IMR-90 (cell line): Measurements from ENCODE around the gene OR51A2. TPM values are rescaled to one million over a fixed set of nuclear protein-coding genes. Genes with fewer than 3 reads are reported as not detected.

Source experiments
- ATAC-seq: fragments of 200-7000 bp; cut with Tn5 transposase; 2 replicates; pipeline ENCODE4 v1.9.1; 2020; ENCODE audit warnings: low read depth, mild to moderate bottlenecking, moderate library complexity
- BruUV-seq: library from RNA; stranded (reverse); fragments of 400-500 nt; replicated peaks from 2 replicates; lab custom pipeline; 2021; lab: Mats Ljungman, UMichigan
- CTCF ChIA-PET: fragments of 300-600 bp; formaldehyde crosslinking; extraction: SDS; loops from one replicate; lab custom pipeline; 2021; ENCODE audit warnings: antibody characterized with exemption; lab: Yijun Ruan, JAX
- POLR2A ChIA-PET: fragments of 300-600 bp; sonication (Branson Sonifier 250); formaldehyde crosslinking; loops from one replicate; lab custom pipeline; 2022; ENCODE audit warnings: antibody characterized with exemption; ENCODE audit not compliant: unreplicated experiment; lab: Charles Lee
- DNase-seq: peaks from one replicate; pipeline ENCODE4 v3.0.0; 2013
- H2AFZ ChIP-seq: replicated peaks from 2 replicates; pipeline ENCODE3; 2013; ENCODE audit warnings: low read length, mild to moderate bottlenecking; ENCODE audit not compliant: poor library complexity
- H2AK5ac ChIP-seq: 2 replicates; pipeline ENCODE4 v1.6.1; 2013; ENCODE audit warnings: low read depth, low read length, inconsistent platforms
- H2AK9ac ChIP-seq: replicated peaks from 2 replicates; pipeline ENCODE3; 2013; ENCODE audit warnings: mild to moderate bottlenecking, low read depth, low read length, moderate library complexity; ENCODE audit not compliant: poor library complexity
- H2BK120ac ChIP-seq: 2 replicates; pipeline ENCODE4 v1.6.1; 2013; ENCODE audit warnings: low read depth, low read length, inconsistent platforms
- H2BK15ac ChIP-seq: 3 replicates; pipeline ENCODE4 v1.6.1; 2013; ENCODE audit warnings: low read depth, low read length, inconsistent platforms
- H2BK20ac ChIP-seq: 2 replicates; pipeline ENCODE4 v1.6.1; 2013; ENCODE audit warnings: low read depth, mild to moderate bottlenecking, inconsistent platforms, low read length, moderate library complexity
- H2BK5ac ChIP-seq: 2 replicates; pipeline ENCODE4 v1.6.1; 2013; ENCODE audit warnings: mild to moderate bottlenecking, low read depth, low read length, inconsistent platforms; ENCODE audit not compliant: poor library complexity, severe bottlenecking
- H3K14ac ChIP-seq: replicated peaks from 2 replicates; pipeline ENCODE4 v1.6.1; 2013; ENCODE audit warnings: low read depth, low read length, inconsistent platforms
- H3K18ac ChIP-seq: 2 replicates; pipeline ENCODE4 v1.6.1; 2013; ENCODE audit warnings: low read depth, low read length, control low read depth
- H3K23ac ChIP-seq: 2 replicates; pipeline ENCODE4 v1.6.1; 2013; ENCODE audit warnings: low read depth, low read length, inconsistent platforms
- H3K27ac ChIP-seq: 2 replicates; pipeline ENCODE4 v1.5.1; 2013; ENCODE audit warnings: mild to moderate bottlenecking, control low read depth, low read length; ENCODE audit not compliant: insufficient read depth
- H3K27me3 ChIP-seq: 2 replicates; pipeline ENCODE4 v1.6.1; 2013; ENCODE audit warnings: low read length; ENCODE audit not compliant: control insufficient read depth, insufficient read depth
- H3K36me3 ChIP-seq: 2 replicates; pipeline ENCODE4 v1.6.1; 2013; ENCODE audit warnings: low read length, mixed read lengths; ENCODE audit not compliant: control insufficient read depth, insufficient read depth
- H3K4ac ChIP-seq: 2 replicates; pipeline ENCODE4 v1.6.1; 2013; ENCODE audit warnings: low read depth, low read length, inconsistent platforms
- H3K4me1 ChIP-seq: 2 replicates; pipeline ENCODE4 v1.6.1; 2013; ENCODE audit warnings: low read length, mixed read lengths; ENCODE audit not compliant: control insufficient read depth, insufficient read depth
- H3K4me2 ChIP-seq: 2 replicates; pipeline ENCODE4 v1.6.1; 2013; ENCODE audit warnings: low read depth, mild to moderate bottlenecking, control low read depth, low read length, moderate library complexity
- H3K4me3 ChIP-seq: 2 replicates; pipeline ENCODE4 v1.5.1; 2013; ENCODE audit warnings: low read depth, mild to moderate bottlenecking, control low read depth, low read length, moderate library complexity; ENCODE audit not compliant: insufficient read depth
- H3K56ac ChIP-seq: 2 replicates; pipeline ENCODE4 v1.6.1; 2013; ENCODE audit warnings: low read length, inconsistent platforms; ENCODE audit not compliant: insufficient read depth; ENCODE audit errors: extremely low read depth
- H3K79me1 ChIP-seq, 2 experiments: 2 replicates each; pipeline ENCODE4 v1.6.1; 2013; ENCODE audit warnings: low read length in 2 of 2, inconsistent platforms in 1 of 2, low read depth in 1 of 2
- H3K9ac ChIP-seq: 2 replicates; pipeline ENCODE4 v1.6.1; 2013; ENCODE audit warnings: low read depth, low read length, control low read depth
- H3K9me1 ChIP-seq: 2 replicates; pipeline ENCODE4 v1.6.1; 2013; ENCODE audit warnings: low read length, inconsistent platforms; ENCODE audit not compliant: insufficient read depth
- H3K9me3 ChIP-seq: 2 replicates; pipeline ENCODE4 v1.6.1; 2013; ENCODE audit warnings: low read length; ENCODE audit not compliant: control insufficient read depth, insufficient read depth
- H4K20me1 ChIP-seq: 2 replicates; pipeline ENCODE4 v1.6.1; 2013; ENCODE audit warnings: low read length, inconsistent platforms; ENCODE audit not compliant: insufficient read depth
- H4K5ac ChIP-seq: 2 replicates; pipeline ENCODE4 v1.6.1; 2013; ENCODE audit warnings: mild to moderate bottlenecking, low read depth, low read length, control low read depth
- H4K8ac ChIP-seq, 2 experiments: 2 replicates each; pipeline ENCODE4 v1.6.1; 2013; ENCODE audit warnings: low read depth in 2 of 2, low read length in 2 of 2, control low read depth in 1 of 2, inconsistent platforms in 1 of 2
- H4K91ac ChIP-seq: 2 replicates; pipeline ENCODE4 v1.6.1; 2013; ENCODE audit warnings: low read depth, low read length, inconsistent platforms; ENCODE audit not compliant: insufficient read depth
- BHLHE40 ChIP-seq: fragments of 150-350 bp; IDR thresholded peaks from 2 replicates; pipeline ENCODE4 v1.6.1; 2016; ENCODE audit warnings: mild to moderate bottlenecking, low read depth, low read length
- CEBPB ChIP-seq: IDR thresholded peaks from 2 replicates; pipeline ENCODE4 v1.6.1; 2012; ENCODE audit warnings: low read depth, low read length, improper control_type of control experiment
- CHD1 ChIP-seq: IDR thresholded peaks from 2 replicates; pipeline ENCODE4 v1.6.1; 2012; ENCODE audit warnings: low read depth, low read length, improper control_type of control experiment
- CTCF ChIP-seq: conservative IDR thresholded peaks from 2 replicates; pipeline ENCODE4 v1.5.1; 2012; ENCODE audit warnings: mild to moderate bottlenecking, low read depth, low read length, improper control_type of control experiment
- ELK1 ChIP-seq: fragments of 150-350 bp; IDR thresholded peaks from 2 replicates; pipeline ENCODE4 v1.6.1; 2016; ENCODE audit warnings: low read depth, mild to moderate bottlenecking, low read length, moderate library complexity, borderline replicate concordance
- FOS ChIP-seq: fragments of 150-350 bp; IDR thresholded peaks from 2 replicates; pipeline ENCODE4 v1.6.1; 2016; ENCODE audit warnings: low read depth, low read length
- MAFK ChIP-seq: IDR thresholded peaks from 2 replicates; pipeline ENCODE4 v1.6.1; 2012; ENCODE audit warnings: low read depth, low read length, improper control_type of control experiment
- MAZ ChIP-seq: IDR thresholded peaks from 2 replicates; pipeline ENCODE4 v1.6.1; 2012; ENCODE audit warnings: low read depth, mild to moderate bottlenecking, low read length, improper control_type of control experiment, moderate library complexity, borderline replicate concordance
- MXI1 ChIP-seq: IDR thresholded peaks from 2 replicates; pipeline ENCODE4 v1.6.1; 2012; ENCODE audit warnings: low read depth, mild to moderate bottlenecking, low read length, moderate library complexity, borderline replicate concordance
- NFE2L2 ChIP-seq: fragments of 150-350 bp; IDR thresholded peaks from 2 replicates; pipeline ENCODE4 v1.6.1; 2016; ENCODE audit warnings: low read depth, mild to moderate bottlenecking, low read length
- POLR2A ChIP-seq: IDR thresholded peaks from 2 replicates; pipeline ENCODE4 v1.6.1; 2012; ENCODE audit warnings: mild to moderate bottlenecking, low read depth, low read length
- RAD21 ChIP-seq: IDR thresholded peaks from 2 replicates; pipeline ENCODE4 v1.6.1; 2012; ENCODE audit warnings: low read length, improper control_type of control experiment
- RCOR1 ChIP-seq: IDR thresholded peaks from 2 replicates; pipeline ENCODE4 v1.6.1; 2012; ENCODE audit warnings: mild to moderate bottlenecking, low read length, improper control_type of control experiment; ENCODE audit not compliant: insufficient replicate concordance
- RFX5 ChIP-seq: IDR thresholded peaks from 2 replicates; pipeline ENCODE4 v1.8.0; 2012; ENCODE audit warnings: low read depth, mild to moderate bottlenecking, low read length, moderate library complexity
- SMC3 ChIP-seq: fragments of 150-350 bp; IDR thresholded peaks from 2 replicates; pipeline ENCODE4 v1.6.1; 2016; ENCODE audit warnings: low read depth, mild to moderate bottlenecking, antibody characterized with exemption, low read length, moderate library complexity
- USF2 ChIP-seq: fragments of 150-350 bp; IDR thresholded peaks from 2 replicates; pipeline ENCODE4 v1.6.1; 2017; ENCODE audit warnings: mild to moderate bottlenecking, antibody characterized with exemption, low read length, low read depth
- dilution Hi-C: fragments of 300-500 bp; cut with HindIII; formaldehyde crosslinking; loops from one replicate; pipeline ENCODE4 v1.14.3; 2018; ENCODE audit warnings: low sequenced_read_pairs; ENCODE audit not compliant: unreplicated experiment
- in situ Hi-C: fragments of 300-500 bp; cut with MboI; formaldehyde crosslinking; loops from 3 replicates; pipeline ENCODE4 v1.14.3; 2019; ENCODE audit warnings: low sequenced_read_pairs, inconsistent platforms, mixed read lengths
- intact Hi-C: fragments of 100-400 bp; cut with micrococcal nuclease; formaldehyde crosslinking; loops from 2 replicates; pipeline ENCODE4 v1.10.0; 2022
- polyA plus RNA-seq, 3 experiments: library from polyadenylated mRNA; depleted of rRNA; stranded (reverse); fragments of >200 nt; gene quantifications; 2 replicates each; pipeline ENCODE4 v1.2.3, GENCODE V29; 2012; ENCODE audit warnings: low replicate concordance in 1 of 3
- total RNA-seq: library from RNA; depleted of rRNA; stranded (reverse); fragments of >200 nt; gene quantifications from 2 replicates; pipeline ENCODE4 v1.2.3, GENCODE V29; 2012

Gene OR51A2
- total and polyA plus RNA-seq, 2 of the 4 experiments (the other 2 are of a cell fraction), result not detected

GRCh38 chr11:4916581-4916980, 38.9 kb downstream of the OR51A2 start:
- Histone ChIP-seq H3K4me2 (no peak overlapping the region), H3K27me3 (peaks cover 3% of the 10 kb centered on the region; the same call in 1 of the 2 replicates), H3K56ac (no peak overlapping the region), H2BK120ac (no peak overlapping the region), H3K14ac (no peak overlapping the region), H4K91ac (no peak overlapping the region), H3K23ac (no peak overlapping the region), H2AK5ac (no peak overlapping the region), H2BK5ac (no peak overlapping the region), H3K27ac (no peak overlapping the region), H4K20me1 (no peaks in the 10 kb centered on the region), H4K8ac (no peak overlapping the region), H2BK20ac (no peak overlapping the region), H3K18ac (no peak overlapping the region), H3K4me3 (no peak overlapping the region), H2AK9ac (no peak overlapping the region), H3K36me3 (no peaks in the 10 kb centered on the region), H2BK15ac (no peak overlapping the region), H3K9me3 (no peaks in the 10 kb centered on the region), H3K9me1 (no peaks in the 10 kb centered on the region), H2AFZ (no peak overlapping the region), H3K9ac (no peak overlapping the region), H3K79me1 (no peaks in the 10 kb centered on the region), H3K4ac (no peak overlapping the region), H3K4me1 (no peaks in the 10 kb centered on the region), H4K5ac (no peak overlapping the region)
- DNase-seq (no peak), ATAC-seq (no peak)
- BruUV-seq, result no TSS peak
- dilution Hi-C loops (no loop called here), in situ Hi-C loops (no loop called here), intact Hi-C loops (no loop called here)
- TF ChIP-seq CHD1, result no peak
- no peak for TF ChIP-seq BHLHE40
- no peak for TF ChIP-seq RCOR1
- no peak for TF ChIP-seq NFE2L2
- TF ChIP-seq MAZ, result no peak
- no peak for TF ChIP-seq RFX5
- no peak for TF ChIP-seq ELK1
- TF ChIP-seq USF2, result no peak
- no peak for TF ChIP-seq MXI1
- no peak for TF ChIP-seq FOS
- no peak for TF ChIP-seq POLR2A
- no peak for TF ChIP-seq CTCF
- no peak for TF ChIP-seq CEBPB
- no peak for TF ChIP-seq MAFK
- TF ChIP-seq SMC3, result no peak
- no peak for TF ChIP-seq RAD21
- CTCF ChIA-PET, result no interaction called here
- POLR2A ChIA-PET, result no interaction called here
